AG04449 (cell line): ENCODE measurements around the gene SLC35E1.
"Not testable (repeated sequence)": the region's sequence is repeated elsewhere in the genome, so short reads cannot be mapped to it uniquely, and the experiment has no call there.

ENCODE experiments used
- CTCF ChIA-PET: fragments of 350-600 bp; formaldehyde crosslinking; extraction: SDS; loops from one replicate; lab custom pipeline; 2021; ENCODE audit warnings: antibody characterized with exemption; lab: Yijun Ruan, JAX
- POLR2A ChIA-PET: fragments of 400-600, 350-600 bp; formaldehyde crosslinking; extraction: SDS; loops from one replicate; lab custom pipeline; 2020; ENCODE audit warnings: antibody characterized with exemption, inconsistent platforms; lab: Yijun Ruan, JAX
- DNase-seq: peaks from one replicate; pipeline ENCODE4 v3.0.0-alpha.2; 2010; ENCODE audit warnings: low read depth, low spot score
- H3K4me3 ChIP-seq: 2 replicates; pipeline ENCODE4 v1.5.1; 2011; ENCODE audit warnings: low read depth, mild to moderate bottlenecking, control low read depth, low read length
- TF ChIP-seq, protein P1 (sequence below): IDR thresholded peaks from one replicate; pipeline ENCODE4 v1.5.1; 2011; ENCODE audit warnings: mild to moderate bottlenecking, moderate library complexity, low read length, control low read depth, inconsistent platforms; ENCODE audit not compliant: insufficient read depth; ENCODE audit errors: missing control alignments

The SLC35E1 gene

DNA sequence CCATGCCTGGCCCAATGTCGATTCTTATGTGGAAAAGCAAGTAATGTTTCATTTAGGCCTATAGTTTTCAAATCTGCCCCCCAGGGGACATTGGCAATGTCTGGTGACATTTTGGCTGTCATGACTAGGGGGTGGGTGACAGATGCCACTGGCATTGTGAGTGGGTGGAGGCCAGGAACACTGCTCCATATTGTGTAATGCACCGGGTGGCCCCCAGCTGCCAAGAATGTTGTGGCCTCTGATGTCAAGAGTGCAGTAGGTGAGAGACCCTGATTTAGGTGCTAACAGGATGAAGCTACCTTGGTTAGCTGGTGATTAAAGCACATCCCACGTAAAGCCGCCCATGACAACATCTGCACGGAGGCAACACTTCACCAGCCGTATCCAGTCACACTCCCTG lies 65.3 kb downstream of the SLC35E1 start:
- no peak overlapping the region for H3K4me3 ChIP-seq
- no peak for DNase-seq
- TF ChIP-seq, protein P1, sequence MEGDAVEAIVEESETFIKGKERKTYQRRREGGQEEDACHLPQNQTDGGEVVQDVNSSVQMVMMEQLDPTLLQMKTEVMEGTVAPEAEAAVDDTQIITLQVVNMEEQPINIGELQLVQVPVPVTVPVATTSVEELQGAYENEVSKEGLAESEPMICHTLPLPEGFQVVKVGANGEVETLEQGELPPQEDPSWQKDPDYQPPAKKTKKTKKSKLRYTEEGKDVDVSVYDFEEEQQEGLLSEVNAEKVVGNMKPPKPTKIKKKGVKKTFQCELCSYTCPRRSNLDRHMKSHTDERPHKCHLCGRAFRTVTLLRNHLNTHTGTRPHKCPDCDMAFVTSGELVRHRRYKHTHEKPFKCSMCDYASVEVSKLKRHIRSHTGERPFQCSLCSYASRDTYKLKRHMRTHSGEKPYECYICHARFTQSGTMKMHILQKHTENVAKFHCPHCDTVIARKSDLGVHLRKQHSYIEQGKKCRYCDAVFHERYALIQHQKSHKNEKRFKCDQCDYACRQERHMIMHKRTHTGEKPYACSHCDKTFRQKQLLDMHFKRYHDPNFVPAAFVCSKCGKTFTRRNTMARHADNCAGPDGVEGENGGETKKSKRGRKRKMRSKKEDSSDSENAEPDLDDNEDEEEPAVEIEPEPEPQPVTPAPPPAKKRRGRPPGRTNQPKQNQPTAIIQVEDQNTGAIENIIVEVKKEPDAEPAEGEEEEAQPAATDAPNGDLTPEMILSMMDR, result no peak
- ChIA-PET POLR2A (no interaction called here), CTCF (no interaction called here)

DNA sequence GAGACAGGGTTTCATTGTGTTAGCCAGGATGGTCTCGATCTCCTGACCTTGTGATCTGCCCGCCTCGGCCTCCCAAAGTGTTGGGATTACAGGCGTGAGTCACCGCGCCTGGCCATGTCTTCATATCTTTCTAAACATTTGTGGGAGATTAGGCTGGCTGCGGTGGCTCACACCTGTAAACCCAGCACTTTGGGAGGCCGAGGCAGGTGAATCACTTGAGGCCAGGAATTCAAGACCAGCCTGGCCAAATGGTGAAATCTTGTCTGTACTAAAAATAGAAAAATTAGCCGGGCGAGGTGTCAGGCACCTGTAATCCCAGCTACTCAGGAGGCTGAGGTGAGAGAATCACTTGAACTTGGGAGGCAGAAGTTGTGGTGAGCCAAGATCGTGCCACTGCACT lies 66.1 kb downstream of the SLC35E1 start:
- POLR2A ChIA-PET, CTCF ChIA-PET, DNase-seq, H3K4me3 ChIP-seq: not testable (repeated sequence)

- DNase-seq, result no peak
- POLR2A ChIA-PET, result no interaction called here
- TF ChIP-seq, protein P1, result no peak
- no peak overlapping the region for H3K4me3 ChIP-seq
- CTCF ChIA-PET, result no interaction called here
These were observed 67.9 kb downstream of the SLC35E1 start for GRCh38 chr19:16504271-16504670.
